HG03045 (cell line): ENCODE data around the gene OR10H5.
"Not testable (repeated sequence)": the region's sequence is repeated elsewhere in the genome, so short reads cannot be mapped to it uniquely, and the experiment has no call there.

Source experiments
- ATAC-seq: cut with Tn5 transposase; IDR thresholded peaks from one replicate; pipeline ENCODE4 v1.9.1; 2021; ENCODE audit warnings: mild to moderate bottlenecking, moderate library complexity; ENCODE audit not compliant: unreplicated experiment

The OR10H5 gene

GRCh38 chr19:15787611-15788155 is at the start of gene OR10H5:
TSS of gene OR10H5 (plus strand) at chr19:15787661. CDS start at chr19:15794049, 6,388 bp downstream.
- no peak for ATAC-seq

- no peak for ATAC-seq
These were observed 49.7 kb upstream of the OR10H5 start, which contains the start of gene OR10H3 for GRCh38 chr19:15737722-15738121. TSS of gene OR10H3 (plus strand) at chr19:15737985. CDS start at chr19:15741393, 3,408 bp downstream.

- no peak for ATAC-seq
These were observed 46.7 kb upstream of the OR10H5 start for GRCh38 chr19:15740785-15741184.

GRCh38 chr19:15748239-15748638 is 39.2 kb upstream of the OR10H5 start:
- no peak for ATAC-seq

GRCh38 chr19:15758379-15758778 is 29.1 kb upstream of the OR10H5 start:
- ATAC-seq, result no peak

GRCh38 chr19:15759962-15760565 is 27.4 kb upstream of the OR10H5 start:
- ATAC-seq, result no peak

GRCh38 chr19:15769586-15769985 is 17.9 kb upstream of the OR10H5 start:
- no peak for ATAC-seq

GRCh38 chr19:15774159-15774558 is 13.3 kb upstream of the OR10H5 start:
- ATAC-seq, result not testable (repeated sequence)

GRCh38 chr19:15775249-15775648 is 12.2 kb upstream of the OR10H5 start:
- no peak for ATAC-seq

- ATAC-seq, result no peak
These were observed 11.2 kb upstream of the OR10H5 start for GRCh38 chr19:15776264-15776663.

- no peak for ATAC-seq
These were observed 10.2 kb upstream of the OR10H5 start for GRCh38 chr19:15776991-15777970.

- ATAC-seq, result no peak
These were observed 7.5 kb upstream of the OR10H5 start for GRCh38 chr19:15779756-15780476.

GRCh38 chr19:15780610-15781418 is 6.6 kb upstream of the OR10H5 start:
- ATAC-seq, result no peak

- no peak for ATAC-seq
These were observed 5.8 kb upstream of the OR10H5 start for GRCh38 chr19:15781661-15782060.

GRCh38 chr19:15782211-15782610 is 5.2 kb upstream of the OR10H5 start:
- no peak for ATAC-seq

GRCh38 chr19:15782896-15783295 is 4.6 kb upstream of the OR10H5 start:
- ATAC-seq, result not testable (repeated sequence)

- no peak for ATAC-seq
These were observed 1.3 kb downstream of the OR10H5 start for GRCh38 chr19:15788594-15789270.

GRCh38 chr19:15790096-15790495 is 2.6 kb downstream of the OR10H5 start:
- ATAC-seq, result no peak

- ATAC-seq, result not testable (repeated sequence)
These were observed 6.8 kb downstream of the OR10H5 start for GRCh38 chr19:15794279-15794678.

GRCh38 chr19:15810335-15810734 is 22.9 kb downstream of the OR10H5 start:
- no peak for ATAC-seq
